K562 (cell line): ENCODE data around the gene ART4. TPM values are rescaled to one million over a fixed set of nuclear protein-coding genes. Genes with fewer than 3 reads are reported as not detected.

Source experiments
- ATAC-seq: fragments of 200-7000 bp; cut with Tn5 transposase; 3 replicates; pipeline ENCODE4 v1.9.1; 2020; ENCODE audit warnings: moderate library complexity
- BruUV-seq: library from RNA; stranded (reverse); fragments of 400-500 nt; replicated peaks from 2 replicates; lab custom pipeline; 2021; lab: Mats Ljungman, UMichigan
- CTCF ChIA-PET: fragments of 300-600 bp; formaldehyde crosslinking; extraction: SDS; loops from one replicate; lab custom pipeline; 2021; ENCODE audit warnings: low intra/inter-chr PET ratio; lab: Yijun Ruan, JAX
- POLR2A ChIA-PET: fragments of 300-600, 350-650 bp; sonication (Branson Sonifier 250); formaldehyde crosslinking; extraction: SDS; loops from one replicate; lab custom pipeline; 2021; ENCODE audit warnings: antibody characterized with exemption, inconsistent platforms; lab: Yijun Ruan, JAX
- DNase-seq, 4 experiments: peaks; one replicate each; pipeline versions ENCODE4 v3.0.0 to v3.0.0-alpha.2; 2011 to 2018; ENCODE audit warnings: low spot score in 3 of 4, mixed read lengths in 3 of 4; ENCODE audit errors: extremely low read depth in 1 of 4
- FAIRE-seq: peaks from 2 replicates; lab custom pipeline; 2011; peaks lifted over from hg19 to GRCh38; lab: Jason Lieb, UNC
- H2AFZ ChIP-seq: 2 replicates; pipeline ENCODE4 v1.6.0; 2011; ENCODE audit warnings: low read depth, low read length, control low read depth, inconsistent platforms
- H3K27ac ChIP-seq: fragments of 200-600 bp; 3 replicates; pipeline ENCODE4 v1.8.0; 2011; ENCODE audit warnings: low read depth, mild to moderate bottlenecking, control low read depth, inconsistent platforms, low read length, moderate library complexity, mixed read lengths; ENCODE audit errors: extremely low read depth
- H3K27me3 ChIP-seq, 2 experiments: fragments of 300-600 bp in 1 of 2; 2 replicates in 1 of 2; 3 replicates in 1 of 2; pipeline versions ENCODE4 v1.6.0 to v1.8.0; 2011; ENCODE audit warnings: inconsistent platforms in 2 of 2, low read length in 2 of 2, mild to moderate bottlenecking in 1 of 2, mixed read lengths in 1 of 2, moderate library complexity in 1 of 2; ENCODE audit not compliant: control insufficient read depth in 2 of 2, insufficient read depth in 2 of 2
- H3K36me3 ChIP-seq: fragments of 300-600 bp; 3 replicates; pipeline ENCODE4 v1.8.0; 2011; ENCODE audit warnings: mild to moderate bottlenecking, low read length, inconsistent platforms; ENCODE audit not compliant: control insufficient read depth, insufficient read depth
- H3K4me1 ChIP-seq, 2 experiments: fragments of 200-600 bp in 1 of 2; replicated peaks in 1 of 2; 2 replicates in 1 of 2; 3 replicates in 1 of 2; pipeline versions ENCODE4 v1.5.1 to v1.8.0; 2011; ENCODE audit warnings: inconsistent platforms in 2 of 2, low read length in 2 of 2, mild to moderate bottlenecking in 1 of 2, mixed read lengths in 1 of 2, moderate library complexity in 1 of 2; ENCODE audit not compliant: control insufficient read depth in 2 of 2, insufficient read depth in 2 of 2
- H3K4me2 ChIP-seq: 2 replicates; pipeline ENCODE4 v1.6.1; 2011; ENCODE audit warnings: low read length, control low read depth, inconsistent platforms, mixed read lengths; ENCODE audit not compliant: insufficient read depth
- H3K4me3 ChIP-seq: fragments of 200-600 bp; sonication (generic), shearing (Covaris generic); 2 replicates; pipeline ENCODE4 v1.5.1; 2016; ENCODE audit warnings: control low read depth, inconsistent platforms
- H3K79me2 ChIP-seq: fragments of 200-600 bp; 3 replicates; pipeline ENCODE4 v1.8.0; 2011; ENCODE audit warnings: low read length, inconsistent platforms; ENCODE audit not compliant: control insufficient read depth, insufficient read depth
- H3K9ac ChIP-seq, 2 experiments: 2 replicates each; pipeline versions ENCODE4 v1.6.0 to v1.6.1; 2011; ENCODE audit warnings: low read depth in 2 of 2, low read length in 2 of 2, control low read depth in 1 of 2, inconsistent platforms in 1 of 2, mild to moderate bottlenecking in 1 of 2, mixed read lengths in 1 of 2; ENCODE audit not compliant: insufficient read depth in 1 of 2
- H3K9me1 ChIP-seq: one replicate; pipeline ENCODE4 v1.6.0; 2011; ENCODE audit warnings: inconsistent platforms, mild to moderate bottlenecking, low read length, moderate library complexity; ENCODE audit not compliant: control insufficient read depth, insufficient read depth
- H3K9me3 ChIP-seq: replicated peaks from 2 replicates; pipeline ENCODE4 v1.5.1; 2011; ENCODE audit warnings: low read depth, low read length, inconsistent platforms; ENCODE audit not compliant: control insufficient read depth, insufficient read depth
- H4K20me1 ChIP-seq: replicated peaks from 2 replicates; pipeline ENCODE4 v1.6.1; 2011; ENCODE audit warnings: low read length, inconsistent platforms, mixed read lengths; ENCODE audit not compliant: control insufficient read depth, insufficient read depth
- HNRNPK ChIP-seq: fragments of 200-400 bp; formaldehyde crosslinking; IDR thresholded peaks from one replicate; pipeline ENCODE4 v1.6.1; 2018; ENCODE audit warnings: mild to moderate bottlenecking, low read depth, low read length; ENCODE audit not compliant: poor library complexity, severe bottlenecking
- NCOA4 ChIP-seq: fragments of 450-650 bp; IDR thresholded peaks from 2 replicates; pipeline ENCODE4 v1.6.1; 2018; ENCODE audit warnings: mild to moderate bottlenecking; ENCODE audit not compliant: partially characterized antibody
- NONO ChIP-seq, 2 experiments: fragments of 200-400 bp in 1 of 2; fragments of 450-650 bp in 1 of 2; formaldehyde crosslinking in 1 of 2; IDR thresholded peaks; 2 replicates each; pipeline ENCODE4 v1.6.1; 2017; ENCODE audit warnings: low read depth in 2 of 2, mild to moderate bottlenecking in 2 of 2, moderate library complexity in 2 of 2, low read length in 1 of 2
- PTTG1 ChIP-seq: fragments of 450-650 bp; IDR thresholded peaks from 2 replicates; pipeline ENCODE4 v1.6.1; 2016; ENCODE audit warnings: low read depth, mild to moderate bottlenecking, missing genetic modification characterization, missing compliant biosample characterization
- SNIP1 ChIP-seq: fragments of 450-650 bp; IDR thresholded peaks from 2 replicates; pipeline ENCODE4 v1.7.1; 2017; ENCODE audit warnings: low read depth, mild to moderate bottlenecking
- ZFP1 ChIP-seq: fragments of 450-650 bp; formaldehyde crosslinking; IDR thresholded peaks from 2 replicates; pipeline ENCODE4 v1.4.0; 2020; ENCODE audit warnings: mild to moderate bottlenecking, mixed read lengths
- ZNF212 ChIP-seq: fragments of 450-650 bp; formaldehyde crosslinking; IDR thresholded peaks from 2 replicates; pipeline ENCODE4 v1.4.0; 2020; ENCODE audit warnings: mild to moderate bottlenecking
- ZNF239 ChIP-seq: fragments of 250-450 bp; sonication (Bioruptor Pico); IDR thresholded peaks from 2 replicates; pipeline ENCODE4 v1.4.0; 2020; ENCODE audit warnings: mild to moderate bottlenecking
- ZNF668 ChIP-seq: fragments of 250-450 bp; sonication (Bioruptor Pico); IDR thresholded peaks from 2 replicates; pipeline ENCODE4 v1.8.0; 2022; ENCODE audit warnings: mild to moderate bottlenecking, inconsistent platforms
- ZNF830 ChIP-seq: fragments of 250-450 bp; sonication (Bioruptor Pico); IDR thresholded peaks from 2 replicates; pipeline ENCODE4 v1.5.0; 2021; ENCODE audit warnings: mild to moderate bottlenecking
- WGBS: fragments of 100-300 bp; shearing (Covaris generic); methylation state at CpG from one replicate; pipeline ENCODE4 v1.1.6; 2016; ENCODE audit warnings: low coverage, mixed read lengths; ENCODE audit not compliant: insufficient coverage; ENCODE audit errors: missing lambda C conversion rate; 5-methylcytosine and 5-hydroxymethylcytosine counted together
- in situ Hi-C: fragments of 300-500 bp; cut with MboI; formaldehyde crosslinking; loops from 4 replicates; pipeline ENCODE4 v1.15.0; 2018; ENCODE audit warnings: inconsistent platforms, mixed read lengths
- intact Hi-C: fragments of 100-400 bp; cut with micrococcal nuclease; formaldehyde crosslinking; loops from 2 replicates; pipeline ENCODE4 v1.14.2; 2022
- polyA plus RNA-seq, 8 experiments: library from polyadenylated mRNA; depleted of rRNA in 4 of 8; stranded (reverse) in 5 of 8; unstranded in 3 of 8; fragments of >200 nt; fragmentation: Nextera tagmentation in 2 of 8; fragmentation: Illumina TruSeq in 1 of 8; extraction: Ambion mirVana in 2 of 8; extraction: Trizol in 1 of 8; gene quantifications; 2 replicates each; pipeline versions ENCODE4 v1.2.1 to v1.2.3, GENCODE V29; 2011 to 2014; ENCODE audit warnings: inconsistent platforms in 1 of 8, missing spikeins in 1 of 8
- total RNA-seq, 7 experiments: library from RNA; depleted of rRNA in 6 of 7; stranded (reverse); fragments of >200 nt in 6 of 7; fragmentation: Illumina TruSeq in 2 of 7; extraction: Trizol in 2 of 7; gene quantifications; 2 replicates each; pipeline versions ENCODE4 v1.2.1 to v1.2.3, GENCODE V29; 2011 to 2021; ENCODE audit warnings: low replicate concordance in 1 of 7
- TF ChIP-seq, protein P1 (sequence below), 2 experiments: IDR thresholded peaks in 1 of 2; conservative IDR thresholded peaks in 1 of 2; 2 replicates each; pipeline ENCODE4 v1.6.1; 2016; ENCODE audit warnings: low read depth in 2 of 2, mild to moderate bottlenecking in 1 of 2, missing compliant biosample characterization in 1 of 2, missing genetic modification characterization in 1 of 2, moderate library complexity in 1 of 2
- TF ChIP-seq, protein P2 (sequence below): sonication (generic); formaldehyde crosslinking; IDR thresholded peaks from 2 replicates; pipeline ENCODE4 v1.5.0; 2020; ENCODE audit warnings: missing genetic modification reagents
- TF ChIP-seq, protein P3 (sequence below): fragments of 250-450 bp; sonication (Bioruptor Pico); IDR thresholded peaks from 2 replicates; pipeline ENCODE4 v1.8.0; 2022; ENCODE audit warnings: moderate library complexity, mild to moderate bottlenecking, inconsistent platforms
- TF ChIP-seq, protein P4 (sequence below): fragments of 250-450 bp; sonication (Bioruptor Pico); IDR thresholded peaks from 2 replicates; pipeline ENCODE4 v1.5.0; 2022; ENCODE audit warnings: mild to moderate bottlenecking

The ART4 gene
- total and polyA plus RNA-seq, 9 of the 15 experiments (the other 6 are each of a cell fraction or from before 2014, with no cell fraction given), result 0.07 TPM; not detected in 8

DNA sequence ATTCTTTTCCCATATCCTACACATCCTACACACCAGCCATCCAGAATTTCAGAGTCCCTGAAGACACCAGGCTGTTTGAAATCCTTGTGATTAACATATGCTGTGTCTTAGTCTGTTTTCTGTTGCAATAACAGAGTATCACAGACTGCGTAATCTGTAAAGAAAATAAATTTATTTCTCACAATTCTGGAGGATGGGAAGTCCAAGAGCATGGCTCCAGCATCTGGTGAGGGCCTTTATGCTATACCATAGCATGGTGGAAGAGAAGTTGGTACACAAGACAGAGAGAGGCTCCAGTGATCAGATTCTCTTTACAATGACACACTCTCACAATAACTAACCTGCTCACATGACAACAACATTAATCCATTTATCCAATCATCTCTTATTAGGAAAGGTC is 4.1 kb downstream of the ART4 start:
- FAIRE-seq (no peak), DNase-seq (no peak), ATAC-seq (no peak)
- H3K79me2 ChIP-seq, result no peaks in the 10 kb centered on the region
- CTCF ChIA-PET, result no interaction called here
- no peaks in the 10 kb centered on the region for H3K27me3 ChIP-seq
- WGBS, result no CpG with 5 or more reads among the region's 1 CpG
- H3K9ac ChIP-seq, result no peak overlapping the region
- H3K4me3 ChIP-seq, result no peak overlapping the region
- no peak for TF ChIP-seq SNIP1
- no peak for TF ChIP-seq ZNF668 (CRISPR knock-in tag)
- no peak for TF ChIP-seq ZNF830 (CRISPR knock-in tag)
- no peak for TF ChIP-seq ZNF239 (CRISPR knock-in tag)
- TF ChIP-seq, protein P1, sequence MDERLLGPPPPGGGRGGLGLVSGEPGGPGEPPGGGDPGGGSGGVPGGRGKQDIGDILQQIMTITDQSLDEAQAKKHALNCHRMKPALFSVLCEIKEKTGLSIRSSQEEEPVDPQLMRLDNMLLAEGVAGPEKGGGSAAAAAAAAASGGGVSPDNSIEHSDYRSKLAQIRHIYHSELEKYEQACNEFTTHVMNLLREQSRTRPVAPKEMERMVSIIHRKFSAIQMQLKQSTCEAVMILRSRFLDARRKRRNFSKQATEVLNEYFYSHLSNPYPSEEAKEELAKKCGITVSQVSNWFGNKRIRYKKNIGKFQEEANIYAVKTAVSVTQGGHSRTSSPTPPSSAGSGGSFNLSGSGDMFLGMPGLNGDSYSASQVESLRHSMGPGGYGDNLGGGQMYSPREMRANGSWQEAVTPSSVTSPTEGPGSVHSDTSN (CRISPR knock-in tag; IDR thresholded peaks at IDR 0.05; ENCODE audit: low read depth), result no peak
- TF ChIP-seq, protein P1 (tag; conservative IDR thresholded peaks at IDR 0.05; ENCODE audit: low read depth), result no peak
- TF ChIP-seq ZNF212 (CRISPR knock-in tag), result no peak
- no peak for TF ChIP-seq NONO (IDR thresholded peaks at IDR 0.05; ENCODE audit: low read depth in 2 of 2, low read length in 1 of 2)
- TF ChIP-seq, protein P2, sequence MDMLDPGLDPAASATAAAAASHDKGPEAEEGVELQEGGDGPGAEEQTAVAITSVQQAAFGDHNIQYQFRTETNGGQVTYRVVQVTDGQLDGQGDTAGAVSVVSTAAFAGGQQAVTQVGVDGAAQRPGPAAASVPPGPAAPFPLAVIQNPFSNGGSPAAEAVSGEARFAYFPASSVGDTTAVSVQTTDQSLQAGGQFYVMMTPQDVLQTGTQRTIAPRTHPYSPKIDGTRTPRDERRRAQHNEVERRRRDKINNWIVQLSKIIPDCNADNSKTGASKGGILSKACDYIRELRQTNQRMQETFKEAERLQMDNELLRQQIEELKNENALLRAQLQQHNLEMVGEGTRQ, result no peak
- TF ChIP-seq PTTG1, result no peak
- no peak for TF ChIP-seq HNRNPK
- TF ChIP-seq ZFP1, result no peak
- TF ChIP-seq, protein P3, sequence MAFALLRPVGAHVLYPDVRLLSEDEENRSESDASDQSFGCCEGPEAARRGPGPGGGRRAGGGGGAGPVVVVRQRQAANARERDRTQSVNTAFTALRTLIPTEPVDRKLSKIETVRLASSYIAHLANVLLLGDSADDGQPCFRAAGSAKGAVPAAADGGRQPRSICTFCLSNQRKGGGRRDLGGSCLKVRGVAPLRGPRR, result no peak
- TF ChIP-seq NCOA4, result no peak
- TF ChIP-seq, protein P4, sequence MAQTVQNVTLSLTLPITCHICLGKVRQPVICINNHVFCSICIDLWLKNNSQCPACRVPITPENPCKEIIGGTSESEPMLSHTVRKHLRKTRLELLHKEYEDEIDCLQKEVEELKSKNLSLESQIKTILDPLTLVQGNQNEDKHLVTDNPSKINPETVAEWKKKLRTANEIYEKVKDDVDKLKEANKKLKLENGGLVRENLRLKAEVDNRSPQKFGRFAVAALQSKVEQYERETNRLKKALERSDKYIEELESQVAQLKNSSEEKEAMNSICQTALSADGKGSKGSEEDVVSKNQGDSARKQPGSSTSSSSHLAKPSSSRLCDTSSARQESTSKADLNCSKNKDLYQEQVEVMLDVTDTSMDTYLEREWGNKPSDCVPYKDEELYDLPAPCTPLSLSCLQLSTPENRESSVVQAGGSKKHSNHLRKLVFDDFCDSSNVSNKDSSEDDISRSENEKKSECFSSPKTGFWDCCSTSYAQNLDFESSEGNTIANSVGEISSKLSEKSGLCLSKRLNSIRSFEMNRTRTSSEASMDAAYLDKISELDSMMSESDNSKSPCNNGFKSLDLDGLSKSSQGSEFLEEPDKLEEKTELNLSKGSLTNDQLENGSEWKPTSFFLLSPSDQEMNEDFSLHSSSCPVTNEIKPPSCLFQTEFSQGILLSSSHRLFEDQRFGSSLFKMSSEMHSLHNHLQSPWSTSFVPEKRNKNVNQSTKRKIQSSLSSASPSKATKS (CRISPR knock-in tag), result no peak
- intact Hi-C loops (no loop called here), in situ Hi-C loops (no loop called here)
- no peak overlapping the region for H2AFZ ChIP-seq
- H3K27ac ChIP-seq, result no peak overlapping the region
- H3K4me1 ChIP-seq, result peaks cover 0 to 25% of the 10 kb centered on the region in 2 experiments; a peak in 3 of 5 replicates
- no peaks in the 10 kb centered on the region for H3K9me3 ChIP-seq
- no peaks in the 10 kb centered on the region for H3K9me1 ChIP-seq
- POLR2A ChIA-PET, result no interaction called here
- no peaks in the 10 kb centered on the region for H4K20me1 ChIP-seq
- no peak overlapping the region for H3K4me2 ChIP-seq
- H3K36me3 ChIP-seq, result no peaks in the 10 kb centered on the region
- no TSS peak for BruUV-seq
